Panc1 (cell line): ENCODE results near the gene SLC4A5. TPM values are rescaled to one million over a fixed set of nuclear protein-coding genes. Genes with fewer than 3 reads are reported as not detected.

Experiments
- ATAC-seq: fragments of 200-7000 bp; cut with Tn5 transposase; 2 replicates; pipeline ENCODE4 v1.9.1; 2020; ENCODE audit warnings: mild to moderate bottlenecking, moderate library complexity
- BruUV-seq: library from RNA; stranded (reverse); fragments of 400-500 nt; replicated peaks from 2 replicates; lab custom pipeline; 2021; lab: Mats Ljungman, UMichigan
- CTCF ChIA-PET: fragments of 300-600 bp; sonication (Branson Sonifier 250); formaldehyde crosslinking; loops from one replicate; lab custom pipeline; 2022; ENCODE audit warnings: antibody characterized with exemption; lab: Charles Lee
- POLR2A ChIA-PET: fragments of 300-600 bp; sonication (Branson Sonifier 250); formaldehyde crosslinking; loops from one replicate; lab custom pipeline; 2022; ENCODE audit warnings: antibody characterized with exemption; lab: Charles Lee
- DNase-seq: peaks from one replicate; pipeline ENCODE4 v3.0.0-alpha.2; 2010; ENCODE audit warnings: low read depth, low spot score
- H3K27ac ChIP-seq: 2 replicates; pipeline ENCODE4 v1.5.1; 2011; ENCODE audit warnings: mild to moderate bottlenecking, low read length, inconsistent platforms
- H3K27me3 ChIP-seq: fragments of 200-500 bp; sonication (Bioruptor generic); 2 replicates; pipeline ENCODE4 v1.6.0; 2014; ENCODE audit warnings: low read length, inconsistent platforms; ENCODE audit not compliant: control insufficient read depth, insufficient read depth
- H3K36me3 ChIP-seq: fragments of 200-500 bp; sonication (Bioruptor generic); 2 replicates; pipeline ENCODE4 v1.5.1; 2014; ENCODE audit warnings: inconsistent platforms, mild to moderate bottlenecking, low read length, moderate library complexity; ENCODE audit not compliant: control insufficient read depth, insufficient read depth
- H3K4me1 ChIP-seq: 2 replicates; pipeline ENCODE4 v1.5.1; 2011; ENCODE audit warnings: inconsistent platforms, mild to moderate bottlenecking, low read length, moderate library complexity; ENCODE audit not compliant: control insufficient read depth, insufficient read depth
- H3K4me3 ChIP-seq, 2 experiments: 2 replicates each; pipeline ENCODE4 v1.5.1; 2011 to 2012; ENCODE audit warnings: low read depth in 2 of 2, low read length in 2 of 2, mild to moderate bottlenecking in 2 of 2, inconsistent platforms in 1 of 2, moderate library complexity in 1 of 2
- H3K9me3 ChIP-seq: fragments of 200-500 bp; sonication (Bioruptor generic); 2 replicates; pipeline ENCODE4 v1.5.1; 2014; ENCODE audit warnings: low read depth, mild to moderate bottlenecking, inconsistent platforms, low read length, moderate library complexity; ENCODE audit not compliant: control insufficient read depth, insufficient read depth
- POLR2AphosphoS5 ChIP-seq: IDR thresholded peaks from 2 replicates; pipeline ENCODE4 v1.6.1; 2012; ENCODE audit warnings: mild to moderate bottlenecking, low read depth, low read length, moderate library complexity
- REST ChIP-seq, 2 experiments: IDR thresholded peaks; 2 replicates each; pipeline ENCODE4 v1.6.1; 2011 to 2012; ENCODE audit warnings: low read depth in 2 of 2, control low read depth in 1 of 2, low read length in 1 of 2, mild to moderate bottlenecking in 1 of 2, moderate library complexity in 1 of 2; ENCODE audit not compliant: insufficient read depth in 1 of 2
- SIN3A ChIP-seq: IDR thresholded peaks from 2 replicates; pipeline ENCODE4 v1.6.1; 2012; ENCODE audit warnings: low read depth, mild to moderate bottlenecking, low read length, moderate library complexity, borderline replicate concordance; ENCODE audit not compliant: insufficient read depth
- TCF7L2 ChIP-seq: IDR thresholded peaks from 2 replicates; pipeline ENCODE4 v1.6.1; 2011; ENCODE audit warnings: mild to moderate bottlenecking, low read depth, low read length, inconsistent platforms
- in situ Hi-C: cut with HindIII; loops from 2 replicates; pipeline ENCODE4 v1.10.0; 2016; ENCODE audit warnings: low sequenced_read_pairs, low pct_unique_long_range_greater_than_20kb
- intact Hi-C: fragments of 100-400 bp; cut with micrococcal nuclease; formaldehyde crosslinking; loops from one replicate; pipeline ENCODE4 v1.10.0; 2022; ENCODE audit not compliant: unreplicated experiment
- total RNA-seq: library from RNA; stranded (reverse); gene quantifications from one replicate; pipeline ENCODE4 v1.2.1, GENCODE V29; 2021; ENCODE audit not compliant: unreplicated experiment
- TF ChIP-seq, protein P1 (sequence below): fragments of 450-650 bp; IDR thresholded peaks from 2 replicates; pipeline ENCODE4 v1.5.1; 2017; ENCODE audit warnings: mild to moderate bottlenecking

The SLC4A5 gene
- total RNA-seq, 1 experiment from 2014 or later, result 1.2 TPM

GRCh38 chr2:74197049-74197448, 146.2 kb downstream of the SLC4A5 start:
- no peak for DNase-seq
- CTCF ChIA-PET, result no interaction called here
- peak overlapping the region; percentile 88 for H3K27ac ChIP-seq
- intact Hi-C loops, result no loop called here
- no peaks in the 10 kb centered on the region for H3K27me3 ChIP-seq
- no peak overlapping the region for H3K4me3 ChIP-seq
- H3K4me1 ChIP-seq, result peaks cover 27% of the 10 kb centered on the region
- H3K36me3 ChIP-seq, result peaks cover under 1% of the 10 kb centered on the region
- BruUV-seq, result no TSS peak
- POLR2A ChIA-PET, result interaction anchor here (1.5 kb wide), 1 partner anchor 19 kb away, joined by 3 read pairs; the partner anchor contains the start of gene MOB1A
- no peak for ATAC-seq
- TF ChIP-seq TCF7L2, result no peak
- TF ChIP-seq REST (IDR thresholded peaks at IDR 0.05; ENCODE audit: insufficient read depth in 1 of 2, low read depth in 2 of 2, low read length in 1 of 2), result no peak
- no peak for TF ChIP-seq POLR2AphosphoS5
- TF ChIP-seq SIN3A, result no peak
- TF ChIP-seq, protein P1, sequence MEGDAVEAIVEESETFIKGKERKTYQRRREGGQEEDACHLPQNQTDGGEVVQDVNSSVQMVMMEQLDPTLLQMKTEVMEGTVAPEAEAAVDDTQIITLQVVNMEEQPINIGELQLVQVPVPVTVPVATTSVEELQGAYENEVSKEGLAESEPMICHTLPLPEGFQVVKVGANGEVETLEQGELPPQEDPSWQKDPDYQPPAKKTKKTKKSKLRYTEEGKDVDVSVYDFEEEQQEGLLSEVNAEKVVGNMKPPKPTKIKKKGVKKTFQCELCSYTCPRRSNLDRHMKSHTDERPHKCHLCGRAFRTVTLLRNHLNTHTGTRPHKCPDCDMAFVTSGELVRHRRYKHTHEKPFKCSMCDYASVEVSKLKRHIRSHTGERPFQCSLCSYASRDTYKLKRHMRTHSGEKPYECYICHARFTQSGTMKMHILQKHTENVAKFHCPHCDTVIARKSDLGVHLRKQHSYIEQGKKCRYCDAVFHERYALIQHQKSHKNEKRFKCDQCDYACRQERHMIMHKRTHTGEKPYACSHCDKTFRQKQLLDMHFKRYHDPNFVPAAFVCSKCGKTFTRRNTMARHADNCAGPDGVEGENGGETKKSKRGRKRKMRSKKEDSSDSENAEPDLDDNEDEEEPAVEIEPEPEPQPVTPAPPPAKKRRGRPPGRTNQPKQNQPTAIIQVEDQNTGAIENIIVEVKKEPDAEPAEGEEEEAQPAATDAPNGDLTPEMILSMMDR, result no peak
- no peaks in the 10 kb centered on the region for H3K9me3 ChIP-seq
- in situ Hi-C loops, result no loop called here

DNA sequence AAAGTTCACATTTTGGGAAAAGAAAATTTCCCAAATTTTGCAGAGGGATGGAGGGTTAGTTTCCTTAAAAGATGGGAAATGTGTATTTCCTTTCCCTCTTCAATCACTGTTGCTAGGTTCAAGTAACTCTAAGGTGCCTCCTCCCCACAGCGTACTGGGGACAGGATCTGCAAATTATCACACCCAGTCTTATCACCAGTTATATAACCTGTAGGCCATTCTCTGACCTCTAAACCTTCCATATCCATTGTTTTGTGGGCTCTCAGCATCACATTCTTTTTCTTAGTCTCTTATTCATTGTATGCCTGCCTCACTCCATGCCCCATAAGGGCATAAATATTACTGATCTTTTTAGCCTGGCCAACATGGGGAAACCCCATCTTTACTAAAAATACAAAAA, 148.4 kb downstream of the SLC4A5 start:
- H3K27me3 ChIP-seq, result no peaks in the 10 kb centered on the region
- peaks cover 14% of the 10 kb centered on the region; the same call in 1 of the 2 replicates for H3K4me1 ChIP-seq
- ATAC-seq (no peak), DNase-seq (no peak)
- in situ Hi-C loops, result no loop called here
- no TSS peak for BruUV-seq
- H3K36me3 ChIP-seq, result no peaks in the 10 kb centered on the region; the same call in 1 of the 2 replicates
- intact Hi-C loops, result no loop called here
- TF ChIP-seq, protein P1, result no peak
- TF ChIP-seq SIN3A (no peak), REST (IDR thresholded peaks at IDR 0.05; ENCODE audit: insufficient read depth in 1 of 2, low read depth in 2 of 2, low read length in 1 of 2) (no peak), POLR2AphosphoS5 (no peak), TCF7L2 (no peak)
- H3K9me3 ChIP-seq, result no peaks in the 10 kb centered on the region
- no peak overlapping the region for H3K27ac ChIP-seq
- ChIA-PET POLR2A (no interaction called here), CTCF (no interaction called here)
- no peak overlapping the region for H3K4me3 ChIP-seq
